GM23338 (cell line): Measurements from ENCODE around the gene VEGFC. TPM values are rescaled to one million over a fixed set of nuclear protein-coding genes. Genes with fewer than 3 reads are reported as not detected.

ENCODE experiments used
- ATAC-seq: fragments of 200-7000 bp; cut with Tn5 transposase; 3 replicates; pipeline ENCODE4 v1.9.1; 2020
- DNase-seq: peaks from one replicate; pipeline ENCODE4 v3.0.0-alpha.2; 2015; ENCODE audit warnings: low spot score
- H2AFZ ChIP-seq: fragments of 200-600 bp; sonication (generic); 2 replicates; pipeline ENCODE4 v1.8.0; 2016; ENCODE audit warnings: antibody characterized with exemption, mild to moderate bottlenecking, moderate library complexity
- H3F3A ChIP-seq: fragments of 200-600 bp; sonication (generic); replicated peaks from 2 replicates; pipeline ENCODE4 v1.8.0; 2017; ENCODE audit warnings: antibody characterized with exemption, mixed run types, low read depth
- H3K27ac ChIP-seq: fragments of 200-600 bp; sonication (generic); 2 replicates; pipeline ENCODE4 v1.6.1; 2016; ENCODE audit warnings: low read depth
- H3K27me3 ChIP-seq: fragments of 200-600 bp; sonication (generic); 2 replicates; pipeline ENCODE4 v1.8.0; 2016; ENCODE audit warnings: mild to moderate bottlenecking, mixed run types, moderate library complexity; ENCODE audit not compliant: insufficient read depth
- H3K36me3 ChIP-seq: fragments of 200-600 bp; sonication (generic); 2 replicates; pipeline ENCODE4 v1.8.0; 2016; ENCODE audit warnings: mild to moderate bottlenecking; ENCODE audit not compliant: insufficient read depth
- H3K4me1 ChIP-seq: fragments of 200-600 bp; sonication (generic); 2 replicates; pipeline ENCODE4 v1.8.0; 2016; ENCODE audit warnings: mild to moderate bottlenecking, moderate library complexity; ENCODE audit not compliant: insufficient read depth
- H3K4me2 ChIP-seq: fragments of 200-600 bp; sonication (generic); 2 replicates; pipeline ENCODE4 v1.7.1; 2017; ENCODE audit warnings: mixed run types
- H3K4me3 ChIP-seq: fragments of 200-600 bp; sonication (generic); 2 replicates; pipeline ENCODE4 v1.6.1; 2016; ENCODE audit warnings: mixed run types
- H3K79me2 ChIP-seq: fragments of 200-600 bp; sonication (generic); replicated peaks from 2 replicates; pipeline ENCODE4 v1.8.0; 2017; ENCODE audit warnings: mild to moderate bottlenecking; ENCODE audit not compliant: insufficient read depth
- H3K9me2 ChIP-seq: fragments of 200-600 bp; sonication (generic); 2 replicates; pipeline ENCODE4 v1.8.0; 2017; ENCODE audit not compliant: insufficient read depth
- H4K20me1 ChIP-seq: fragments of 200-600 bp; sonication (generic); replicated peaks from 2 replicates; pipeline ENCODE4 v1.8.0; 2017; ENCODE audit warnings: mild to moderate bottlenecking; ENCODE audit not compliant: insufficient read depth
- H3K27ac Mint-ChIP-seq: 2 replicates; pipeline ENCODE4 v1.8.0; 2020; ENCODE audit warnings: inconsistent platforms, mild to moderate bottlenecking, moderate library complexity, mixed read lengths
- H3K27me3 Mint-ChIP-seq: 3 replicates; pipeline ENCODE4 v1.8.0; 2022; ENCODE audit warnings: low read depth, mild to moderate bottlenecking, moderate library complexity, mixed read lengths, inconsistent platforms; ENCODE audit not compliant: insufficient read depth, poor library complexity
- H3K36me3 Mint-ChIP-seq: 3 replicates; pipeline ENCODE4 v1.8.0; 2021; ENCODE audit warnings: low read depth, mild to moderate bottlenecking, inconsistent platforms, moderate library complexity, mixed read lengths
- H3K4me1 Mint-ChIP-seq: 3 replicates; pipeline ENCODE4 v1.8.0; 2020; ENCODE audit warnings: mild to moderate bottlenecking, inconsistent platforms, mixed read lengths
- H3K4me3 Mint-ChIP-seq: 3 replicates; pipeline ENCODE4 v1.8.0; 2021; ENCODE audit warnings: moderate library complexity, mild to moderate bottlenecking, inconsistent platforms, mixed read lengths
- H3K9me3 Mint-ChIP-seq: 3 replicates; pipeline ENCODE4 v1.8.0; 2020; ENCODE audit warnings: moderate library complexity, mild to moderate bottlenecking, inconsistent platforms, mixed read lengths
- CTCF ChIP-seq, 2 experiments: fragments of 200-600 bp in 1 of 2; sonication (generic) in 1 of 2; conservative IDR thresholded peaks; 2 replicates each; pipeline versions ENCODE4 v1.5.1 to v1.6.1; 2016 to 2017; ENCODE audit warnings: antibody characterized with exemption in 2 of 2, low read depth in 2 of 2, mild to moderate bottlenecking in 2 of 2, moderate library complexity in 1 of 2
- ETS1 ChIP-seq: IDR thresholded peaks from 2 replicates; pipeline ENCODE4 v1.6.1; 2016; ENCODE audit warnings: antibody characterized with exemption
- EZH2 ChIP-seq: fragments of 200-600 bp; sonication (generic); IDR thresholded peaks from one replicate; pipeline ENCODE4 v1.8.0; 2017; ENCODE audit warnings: antibody characterized with exemption, mild to moderate bottlenecking, low read depth; ENCODE audit not compliant: unreplicated experiment
- EZH2phosphoT487 ChIP-seq: fragments of 200-600 bp; sonication (generic); IDR thresholded peaks from one replicate; pipeline ENCODE4 v1.8.1; 2018; ENCODE audit warnings: antibody characterized with exemption; ENCODE audit not compliant: unreplicated experiment
- JUNB ChIP-seq: IDR thresholded peaks from one replicate; pipeline ENCODE4 v1.6.1; 2016; ENCODE audit warnings: antibody characterized with exemption; ENCODE audit not compliant: unreplicated experiment
- NANOG ChIP-seq: IDR thresholded peaks from 2 replicates; pipeline ENCODE4 v1.6.1; 2016; ENCODE audit warnings: antibody characterized with exemption, borderline replicate concordance
- POLR2AphosphoS5 ChIP-seq: IDR thresholded peaks from 2 replicates; pipeline ENCODE4 v1.6.1; 2016; ENCODE audit warnings: antibody characterized with exemption, low read depth
- REST ChIP-seq: IDR thresholded peaks from one replicate; pipeline ENCODE4 v1.6.1; 2018; ENCODE audit warnings: antibody characterized with exemption; ENCODE audit not compliant: unreplicated experiment
- STAT1 ChIP-seq: IDR thresholded peaks from one replicate; pipeline ENCODE4 v1.6.1; 2016; ENCODE audit warnings: antibody characterized with exemption; ENCODE audit not compliant: unreplicated experiment
- ZNF331 ChIP-seq: fragments of 250-450 bp; sonication (Bioruptor Pico); IDR thresholded peaks from 2 replicates; pipeline ENCODE4 v1.5.0; 2020; ENCODE audit warnings: low read depth, mild to moderate bottlenecking, moderate library complexity
- ZNF462 ChIP-seq: fragments of 250-450 bp; sonication (Bioruptor Pico); IDR thresholded peaks from 2 replicates; pipeline ENCODE4 v1.5.0; 2020; ENCODE audit warnings: mild to moderate bottlenecking, moderate library complexity
- polyA plus RNA-seq: library from polyadenylated mRNA; unstranded; fragments of >200 nt; fragmentation: Nextera tagmentation; extraction: Ambion mirVana; gene quantifications from 2 replicates; pipeline ENCODE4 v1.2.1, GENCODE V29; 2016
- total RNA-seq: library from RNA; depleted of rRNA; stranded (reverse); fragments of >200 nt; shearing (Covaris generic); gene quantifications from 2 replicates; pipeline ENCODE4 v1.2.3, GENCODE V29; 2014

VEGFC gene
- total and polyA plus RNA-seq, 2 experiments from 2014 or later = 0.87 to 1.1 TPM

GRCh38 chr4:176818531-176818930 lies 25.8 kb upstream of the VEGFC start (continued):
- no peak for TF ChIP-seq ZNF462 (CRISPR knock-in tag)
- no peak for TF ChIP-seq EZH2phosphoT487
- no peak for TF ChIP-seq EZH2
- TF ChIP-seq ZNF331 (CRISPR knock-in tag) = no peak
- no peak for TF ChIP-seq ETS1
- no peak for TF ChIP-seq STAT1
- TF ChIP-seq JUNB = no peak

- ATAC-seq = no peak
- H2AFZ ChIP-seq = peak overlapping the region; percentile 30; the same call in 1 of the 2 replicates
- H3K36me3 ChIP-seq = no peaks in the 10 kb centered on the region
- H3K27me3 ChIP-seq = no peaks in the 10 kb centered on the region
- DNase-seq = no peak
- H3K4me3 ChIP-seq = no peak overlapping the region
- H4K20me1 ChIP-seq = no peaks in the 10 kb centered on the region
- H3K9me2 ChIP-seq = no peaks in the 10 kb centered on the region
- no peaks in the 10 kb centered on the region for H3K36me3 Mint-ChIP-seq
- no peaks in the 10 kb centered on the region for H3K79me2 ChIP-seq
- H3K9me3 Mint-ChIP-seq = no peaks in the 10 kb centered on the region
- no peak overlapping the region for H3K4me3 Mint-ChIP-seq
- H3K27me3 Mint-ChIP-seq = no peaks in the 10 kb centered on the region
- no peak overlapping the region for H3K4me2 ChIP-seq
- H3K27ac ChIP-seq = no peak overlapping the region
- H3F3A ChIP-seq = no peaks in the 10 kb centered on the region
- 0 out of 2 replicates have a peak, but pooled peaks cover 7% of the 10 kb centered on the region for H3K4me1 ChIP-seq
- no peak overlapping the region for H3K27ac Mint-ChIP-seq
- H3K4me1 Mint-ChIP-seq = peaks cover 7% of the 10 kb centered on the region; the same call in 2 of the 3 replicates
- TF ChIP-seq JUNB (no peak), ZNF331 (CRISPR knock-in tag) (no peak), REST (no peak), CTCF (conservative IDR thresholded peaks at IDR 0.05; ENCODE audit: low read depth in 2 of 2) (no peak), POLR2AphosphoS5 (no peak), NANOG (no peak), ETS1 (no peak)
Observed at GRCh38 chr4:176817204-176817603, 24.5 kb upstream of the VEGFC start.
